NT2/D1 (cell line): Measurements from ENCODE around the gene ARHGAP12.

Experiments used
- SUZ12 ChIP-seq: IDR thresholded peaks from 2 replicates; pipeline ENCODE4 v1.6.1; 2011; ENCODE audit not compliant: insufficient read length, insufficient read depth; ENCODE audit errors: extremely low read depth
- YY1 ChIP-seq: IDR thresholded peaks from 2 replicates; pipeline ENCODE4 v1.6.1; 2011; ENCODE audit not compliant: insufficient read length, insufficient read depth
- ZNF274 ChIP-seq: IDR thresholded peaks from 2 replicates; pipeline ENCODE4 v1.6.1; 2011; ENCODE audit warnings: mild to moderate bottlenecking, low read depth, low read length

GRCh38 chr10:31896968-31897384 lies 31.7 kb downstream of the ARHGAP12 start:
- TF ChIP-seq YY1 (no peak), ZNF274 (no peak), SUZ12 (no peak)
